ENCODE results near the gene ROBO2.

The ROBO2 gene

DNA sequence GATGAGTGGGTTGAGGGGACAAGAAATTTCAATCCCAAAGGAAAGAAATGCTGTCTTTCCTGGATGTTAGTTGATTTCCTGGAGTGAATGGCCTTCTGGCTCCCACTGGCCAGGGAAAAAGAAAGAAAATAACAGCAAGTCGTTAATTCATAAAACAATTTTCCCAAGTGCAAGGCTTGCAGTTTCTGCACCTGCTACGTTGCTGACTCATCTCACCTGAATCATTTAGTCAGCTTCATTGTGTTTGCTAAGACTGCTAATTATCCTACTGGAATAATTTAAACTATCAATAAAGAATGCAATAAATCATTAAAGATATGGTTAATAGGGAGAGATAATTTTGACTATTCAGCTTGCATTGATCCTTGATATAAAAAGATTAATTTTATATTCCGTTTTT lies 387.6 kb downstream of the ROBO2 start:
- no peak for DNase-seq

DNA sequence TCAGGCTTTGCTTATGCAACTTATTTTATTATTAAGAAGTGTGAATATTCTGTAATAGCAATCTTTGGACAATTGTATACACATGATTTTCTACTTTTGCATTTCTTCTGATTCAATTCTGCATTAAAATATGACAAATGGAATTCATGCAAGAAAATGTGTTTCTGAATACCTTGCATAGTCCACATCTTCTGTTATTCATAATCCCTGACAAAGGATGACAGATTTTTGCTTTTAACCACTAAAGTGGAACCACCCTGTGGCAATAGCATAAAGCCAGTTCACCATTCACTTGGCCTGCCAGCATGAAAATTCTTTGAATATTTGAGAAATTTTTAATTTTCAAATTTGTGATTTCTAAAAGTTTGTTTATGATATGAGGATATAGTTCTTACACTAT lies 397.0 kb downstream of the ROBO2 start:
- no peak for DNase-seq

GRCh38 chr3:77446084-77446483 lies 406.2 kb downstream of the ROBO2 start:
- DNase-seq, result no peak

- no peak for DNase-seq
Measured at GRCh38 chr3:77446761-77447160, 406.9 kb downstream of the ROBO2 start.

- no peak for DNase-seq
Measured at GRCh38 chr3:77449459-77450350, 409.8 kb downstream of the ROBO2 start.

- DNase-seq, result no peak
Measured at GRCh38 chr3:77456431-77456830, 416.5 kb downstream of the ROBO2 start.

DNA sequence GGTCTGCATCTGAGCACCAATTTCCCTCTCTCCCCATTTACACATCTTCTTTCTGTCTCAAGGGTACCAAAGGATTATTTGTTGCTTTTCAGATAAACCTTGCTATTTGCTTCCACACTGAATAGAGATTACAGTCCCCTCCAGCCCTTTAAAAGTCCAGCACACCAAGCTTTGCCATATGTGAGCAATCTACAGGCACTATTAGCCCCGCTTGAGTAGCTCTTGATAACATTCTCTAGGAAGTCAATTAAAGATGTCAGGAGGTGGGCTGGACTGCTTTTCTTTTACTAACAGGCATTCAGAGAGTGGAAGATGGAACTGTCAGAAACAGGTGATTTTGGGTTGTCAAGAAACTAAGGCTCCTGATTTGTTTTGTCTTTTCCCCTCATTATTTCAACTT lies 417.0 kb downstream of the ROBO2 start:
- no peak for DNase-seq

- no peak for DNase-seq
Measured at GRCh38 chr3:77459926-77460325, 420.0 kb downstream of the ROBO2 start.

DNA sequence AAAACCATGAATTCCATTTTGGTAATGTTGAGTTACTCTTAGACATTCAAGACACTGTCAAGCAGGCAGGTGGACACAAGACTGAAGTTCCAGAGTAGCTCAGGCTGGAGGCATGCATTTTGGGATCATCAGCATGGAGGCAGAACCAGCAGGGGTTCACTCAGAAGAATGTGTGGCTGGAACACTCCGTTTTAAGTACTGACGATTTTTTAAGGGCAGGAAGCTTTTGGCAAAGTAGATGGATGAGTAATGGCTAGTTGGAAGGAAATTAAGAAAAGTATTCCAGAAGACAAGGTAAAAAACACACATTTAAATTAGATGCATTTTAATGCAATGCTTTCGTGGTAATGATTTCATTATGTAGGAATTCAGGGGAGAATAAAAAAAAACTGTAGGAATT lies 420.4 kb downstream of the ROBO2 start:
- no peak for DNase-seq

GRCh38 chr3:77462951-77463350 lies 423.1 kb downstream of the ROBO2 start:
- no peak for DNase-seq

- DNase-seq, result no peak
Measured at GRCh38 chr3:77464111-77464688, 424.3 kb downstream of the ROBO2 start.

DNA sequence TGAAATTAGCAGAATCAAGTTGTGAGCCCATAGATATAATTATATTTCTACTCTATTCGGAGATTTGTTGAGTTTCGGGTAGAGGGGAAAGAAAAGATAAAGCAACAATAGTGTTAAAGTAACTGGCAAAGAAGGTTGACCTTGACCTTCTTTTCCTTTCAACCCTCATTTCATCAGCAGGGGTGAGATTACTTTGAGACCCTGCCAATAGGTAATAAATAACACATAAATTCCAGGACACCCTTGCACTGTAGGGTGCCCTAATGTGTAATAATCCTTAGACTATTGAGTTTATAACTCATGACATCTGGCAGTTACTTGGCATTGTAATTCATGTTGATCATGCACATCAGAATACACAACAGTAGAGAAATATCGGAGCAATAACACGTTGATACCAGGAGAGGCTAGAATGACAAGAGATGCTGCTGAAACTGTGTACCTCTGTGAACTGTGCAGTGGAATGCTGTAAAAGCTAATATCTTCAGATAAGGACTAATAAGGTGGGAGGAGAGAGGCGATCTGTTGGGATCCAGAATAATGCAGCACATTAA lies 426.7 kb downstream of the ROBO2 start:
- no peak for DNase-seq

GRCh38 chr3:77467702-77468625 lies 428.1 kb downstream of the ROBO2 start:
- DNase-seq, result no peak

DNA sequence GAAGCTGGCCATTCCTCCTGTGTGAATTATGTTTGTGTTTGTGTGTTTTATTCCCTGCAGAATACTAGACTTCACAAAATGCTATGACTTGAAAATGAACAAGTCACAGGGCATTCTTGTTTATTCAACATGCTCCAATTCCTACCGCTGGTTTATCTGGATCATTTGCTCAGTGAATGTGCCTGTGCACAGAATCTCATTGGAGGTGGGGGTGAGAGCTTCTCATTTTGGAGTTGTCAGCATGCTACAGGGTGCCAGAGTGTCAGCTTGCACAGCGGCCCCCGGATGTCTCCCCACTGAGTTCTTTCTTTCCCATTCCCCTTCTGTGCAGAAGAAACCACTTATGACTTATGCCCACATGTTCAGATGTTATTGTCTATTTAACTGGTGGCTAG lies 428.7 kb downstream of the ROBO2 start:
- no peak for DNase-seq

DNA sequence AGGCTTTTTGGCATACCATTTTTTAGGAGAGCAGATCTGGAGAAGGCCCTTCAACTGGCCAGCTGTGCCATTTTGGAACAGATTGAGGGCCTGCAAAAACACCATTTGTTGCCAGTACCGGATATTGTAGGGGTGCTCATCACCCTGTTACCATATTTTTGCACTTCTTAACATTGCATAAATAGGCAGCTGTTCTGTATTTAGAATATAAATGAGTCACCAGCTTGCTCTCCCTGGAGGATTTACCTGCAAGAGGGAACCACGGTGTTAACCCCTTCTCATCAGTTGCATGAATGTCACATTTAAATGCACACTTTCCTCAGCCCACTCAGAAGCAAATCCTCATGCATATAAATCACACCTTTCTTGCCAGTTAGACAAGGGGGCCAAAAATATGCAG lies 435.6 kb downstream of the ROBO2 start:
- no peak for DNase-seq

GRCh38 chr3:77479021-77479420 lies 439.1 kb downstream of the ROBO2 start:
- no peak for DNase-seq

GRCh38 chr3:77489216-77489615 lies 449.3 kb downstream of the ROBO2 start:
- no peak for DNase-seq

DNA sequence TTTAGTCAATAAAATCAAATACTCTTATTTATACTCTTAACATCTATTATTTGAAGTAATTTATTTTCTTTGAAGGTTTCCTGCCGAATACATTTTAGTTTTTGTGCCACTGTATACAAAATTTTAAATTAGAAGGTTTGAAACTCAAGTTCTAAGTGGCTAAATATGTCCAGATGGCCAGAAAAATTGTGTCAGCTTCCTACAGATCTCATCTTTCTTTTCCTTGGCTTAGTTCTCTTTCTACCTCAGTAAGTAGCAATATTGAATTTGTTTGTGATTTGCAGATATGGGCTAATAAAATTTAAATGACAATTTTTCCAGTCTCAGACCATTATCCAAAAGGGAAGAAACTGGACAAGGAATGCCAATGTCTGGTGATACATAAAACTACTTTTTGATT lies 452.1 kb downstream of the ROBO2 start:
- DNase-seq, result no peak

DNA sequence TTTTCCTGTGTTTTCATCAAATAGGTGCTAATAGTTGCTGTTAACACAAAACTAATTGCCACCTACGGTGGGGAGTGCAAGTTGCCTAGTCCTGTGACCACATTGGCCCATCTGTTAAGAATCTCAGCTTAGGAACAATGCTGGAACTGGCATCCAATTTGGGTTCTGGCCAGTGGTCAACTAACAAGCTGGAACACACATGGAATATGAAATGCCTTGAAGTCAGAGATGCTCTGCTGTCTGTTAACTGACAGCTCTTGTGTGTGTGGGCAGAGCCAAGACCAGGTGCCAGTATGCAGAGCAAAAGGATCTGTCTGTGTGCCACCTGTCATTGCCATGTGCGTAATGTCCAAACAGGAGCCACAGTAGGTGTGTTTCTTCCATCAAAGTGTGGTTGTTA lies 460.8 kb downstream of the ROBO2 start:
- no peak for DNase-seq

GRCh38 chr3:77506384-77506783 lies 466.5 kb downstream of the ROBO2 start:
- DNase-seq, result no peak

- no peak for DNase-seq
Measured at GRCh38 chr3:77513542-77513941, 473.6 kb downstream of the ROBO2 start.

GRCh38 chr3:77514766-77515165 lies 474.9 kb downstream of the ROBO2 start:
- no peak for DNase-seq

DNA sequence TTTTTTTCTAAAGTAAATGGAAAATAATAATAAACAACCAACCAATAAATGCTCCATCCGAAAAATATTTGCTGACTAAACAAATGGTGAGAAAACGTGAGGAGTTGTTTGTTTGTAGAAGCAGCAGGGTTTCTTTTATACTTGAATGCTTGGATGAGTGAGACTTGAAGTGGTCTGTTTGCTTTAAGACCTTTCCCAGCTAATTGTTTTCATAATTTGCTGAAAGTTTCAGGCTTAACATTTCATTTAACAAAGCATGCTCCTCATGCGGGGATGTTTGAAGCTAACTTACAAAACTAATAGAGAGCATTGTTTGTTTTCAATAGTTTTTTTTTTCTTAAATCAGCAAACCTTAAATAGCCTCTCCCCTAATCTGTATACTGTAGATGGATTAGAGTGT lies 484.6 kb downstream of the ROBO2 start:
- DNase-seq, result no peak
